IPS DF 6.9 (cell line): ENCODE data around the gene KRTAP5-2.
"Not testable (repeated sequence)": the region's sequence is repeated elsewhere in the genome, so short reads cannot be mapped to it uniquely, and the experiment has no call there.

ENCODE experiments used
- DNase-seq: peaks from one replicate; pipeline ENCODE4 v3.0.0-alpha.2; 2013; ENCODE audit warnings: low read depth, low spot score
- H3K27ac ChIP-seq: one replicate; pipeline ENCODE4 v1.5.1; 2013; ENCODE audit warnings: low read length, control low read depth
- H3K27me3 ChIP-seq: 2 replicates; pipeline ENCODE4 v1.6.1; 2013; ENCODE audit warnings: mild to moderate bottlenecking, low read length; ENCODE audit not compliant: control insufficient read depth, insufficient read depth
- H3K36me3 ChIP-seq: 2 replicates; pipeline ENCODE4 v1.6.1; 2013; ENCODE audit warnings: low read length; ENCODE audit not compliant: control insufficient read depth, insufficient read depth
- H3K4me1 ChIP-seq: 2 replicates; pipeline ENCODE4 v1.6.1; 2013; ENCODE audit warnings: low read length; ENCODE audit not compliant: control insufficient read depth, insufficient read depth
- H3K4me3 ChIP-seq: 2 replicates; pipeline ENCODE4 v1.5.1; 2013; ENCODE audit warnings: mild to moderate bottlenecking, low read length
- H3K9me3 ChIP-seq: 2 replicates; pipeline ENCODE4 v1.6.1; 2013; ENCODE audit warnings: low read length, inconsistent platforms; ENCODE audit not compliant: control insufficient read depth, insufficient read depth
- WGBS: extraction: QIAGEN DNeasy Blood & Tissue Kit; methylation state at CpG from one replicate; pipeline ENCODE4 v1.1.7; 2013; ENCODE audit warnings: mixed read lengths, missing lambda C conversion rate; ENCODE audit not compliant: insufficient read length, insufficient coverage; 5-methylcytosine and 5-hydroxymethylcytosine counted together

KRTAP5-2 gene

DNA sequence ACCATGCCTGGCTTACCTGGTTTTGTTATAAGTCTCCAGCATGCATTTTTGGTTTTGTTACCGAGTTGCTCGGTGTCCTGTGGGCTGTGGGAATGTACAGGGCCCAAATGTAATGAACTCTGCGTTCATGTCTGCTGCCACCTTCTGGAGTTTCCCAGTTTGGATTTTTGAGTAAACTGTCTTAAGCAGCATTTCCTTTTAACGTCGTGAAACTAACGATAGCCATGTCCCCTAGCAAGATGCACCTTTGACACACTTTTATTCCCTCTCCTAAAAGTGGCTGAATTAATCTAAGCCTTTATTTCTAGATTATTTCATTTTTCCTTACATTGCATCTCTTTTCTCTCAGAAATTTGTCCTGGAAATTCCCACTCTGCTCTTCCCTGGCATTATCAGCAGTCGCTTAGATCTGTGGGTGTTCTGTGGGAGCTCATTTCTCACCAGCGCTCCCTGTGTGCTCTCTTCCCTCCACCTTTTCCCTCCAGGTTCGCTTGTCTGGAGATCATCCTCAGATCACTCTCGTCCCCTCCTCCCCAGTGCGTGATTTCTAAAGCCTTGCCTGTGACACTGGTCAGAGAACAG, 2.0 kb downstream of the KRTAP5-2 start:
- H3K36me3 ChIP-seq, H3K9me3 ChIP-seq, H3K4me1 ChIP-seq, H3K4me3 ChIP-seq, DNase-seq, H3K27me3 ChIP-seq, H3K27ac ChIP-seq: not testable (repeated sequence)
- WGBS: no CpG with 5 or more reads among the region's 11 CpGs

DNA sequence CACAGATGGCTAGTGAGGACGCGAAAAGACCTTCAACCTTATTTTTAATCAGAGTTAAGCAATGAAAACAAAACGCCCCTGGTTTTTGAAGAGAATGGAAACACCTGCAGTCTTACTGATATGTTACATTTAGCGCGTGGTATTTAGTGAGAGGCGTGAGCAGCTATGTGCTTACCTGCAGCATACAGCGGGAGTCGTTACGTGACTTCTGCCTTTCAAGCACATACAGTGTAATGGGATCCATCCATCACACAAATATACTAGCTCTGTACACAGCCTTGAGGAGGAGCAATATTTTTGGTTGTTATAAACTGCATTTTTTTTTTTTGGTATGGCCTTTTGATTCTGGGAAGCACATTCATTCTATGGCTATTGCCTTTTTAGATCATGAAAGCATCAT, 5.5 kb downstream of the KRTAP5-2 start:
- WGBS: no CpG with 5 or more reads among the region's 9 CpGs
- Histone ChIP-seq H3K27ac (no peak overlapping the region), H3K27me3 (no peaks in the 10 kb centered on the region), H3K9me3 (no peaks in the 10 kb centered on the region), H3K4me3 (no peak overlapping the region), H3K36me3 (no peaks in the 10 kb centered on the region), H3K4me1 (0 out of 2 replicates have a peak, but pooled peaks cover 1% of the 10 kb centered on the region)
- no peak for DNase-seq

DNA sequence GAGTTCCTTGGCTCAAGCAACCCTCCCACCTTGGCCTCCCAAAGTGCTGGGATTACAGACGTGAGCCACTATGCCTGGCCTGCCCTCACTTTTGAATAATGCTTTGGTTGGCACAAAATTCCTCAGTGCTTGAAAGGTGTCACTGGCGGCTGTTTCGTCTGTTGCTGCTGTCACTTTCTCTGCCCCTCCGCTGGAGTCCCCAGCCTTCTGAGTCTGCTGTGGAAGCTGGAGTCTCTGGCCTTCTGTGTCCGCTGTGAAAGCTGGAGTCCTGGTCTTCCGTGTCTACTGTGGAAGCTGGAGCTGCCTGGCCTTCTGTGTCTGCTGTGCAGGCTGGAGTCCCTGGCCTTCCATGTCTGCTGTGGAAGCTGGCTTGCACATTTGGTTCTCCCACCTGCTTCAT, 8.1 kb downstream of the KRTAP5-2 start:
- Histone ChIP-seq H3K9me3 (no peaks in the 10 kb centered on the region), H3K36me3 (no peaks in the 10 kb centered on the region), H3K27ac (no peak overlapping the region), H3K27me3 (no peaks in the 10 kb centered on the region), H3K4me1 (no peaks in the 10 kb centered on the region), H3K4me3 (no peak overlapping the region)
- DNase-seq: no peak
- no CpG with 5 or more reads among the region's 6 CpGs for WGBS

GRCh38 chr11:1589191-1589963, 8.7 kb downstream of the KRTAP5-2 start:
- H3K36me3 ChIP-seq, H3K27me3 ChIP-seq: not testable (repeated sequence)

GRCh38 chr11:1586699-1587098, 11.4 kb downstream of the KRTAP5-2 start:
- no peak for DNase-seq
- no peaks in the 10 kb centered on the region for H3K9me3 ChIP-seq
- WGBS: no CpG with 5 or more reads among the region's 2 CpGs
- H3K4me3 ChIP-seq: no peak overlapping the region
- no peaks in the 10 kb centered on the region for H3K4me1 ChIP-seq
- no peaks in the 10 kb centered on the region for H3K27me3 ChIP-seq
- no peak overlapping the region for H3K27ac ChIP-seq
- no peaks in the 10 kb centered on the region for H3K36me3 ChIP-seq

More at GRCh38 chr11:1589191-1589963, 8.7 kb downstream of the KRTAP5-2 start:
- not testable (repeated sequence) for DNase-seq, H3K9me3 ChIP-seq, H3K4me1 ChIP-seq, H3K27ac ChIP-seq, H3K4me3 ChIP-seq
- no CpG with 5 or more reads among the region's 10 CpGs for WGBS

- H3K4me1 ChIP-seq, DNase-seq, H3K4me3 ChIP-seq, H3K27me3 ChIP-seq, H3K36me3 ChIP-seq, H3K27ac ChIP-seq, H3K9me3 ChIP-seq: not testable (repeated sequence)
- WGBS: no CpG with 5 or more reads among the region's 9 CpGs
Measured at GRCh38 chr11:1584661-1585370, 13.3 kb downstream of the KRTAP5-2 start, which contains the start of gene KRTAP5-1. KRTAP5-1 (minus strand) TSS chr11:1585283; CDS start chr11:1585249, 34 bp downstream.

DNA sequence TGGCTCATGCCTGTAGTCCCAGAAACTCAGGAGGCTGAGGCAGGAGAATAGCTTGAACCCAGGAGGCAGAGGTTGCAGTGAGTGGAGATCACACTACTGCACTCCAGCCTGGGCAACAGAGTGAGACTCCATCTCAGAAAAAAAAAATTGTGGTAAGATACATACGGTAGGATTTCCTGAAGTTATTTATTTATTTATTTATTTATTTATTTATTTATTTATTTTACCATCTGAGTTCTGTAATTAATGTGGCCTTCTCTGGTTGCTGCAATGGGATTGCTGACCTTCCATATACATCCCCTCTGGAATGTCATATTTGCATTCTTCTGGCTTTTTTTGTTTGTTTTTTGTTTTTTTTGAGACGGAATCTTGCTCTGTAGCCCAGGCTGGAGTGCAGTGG, 15.2 kb downstream of the KRTAP5-2 start:
- DNase-seq, H3K4me3 ChIP-seq, H3K27ac ChIP-seq, H3K27me3 ChIP-seq, H3K9me3 ChIP-seq, H3K36me3 ChIP-seq, H3K4me1 ChIP-seq: not testable (repeated sequence)
- no CpG with 5 or more reads among the region's 2 CpGs for WGBS

- Histone ChIP-seq H3K4me3 (no peak overlapping the region), H3K4me1 (no peaks in the 10 kb centered on the region), H3K27ac (no peak overlapping the region), H3K9me3 (no peaks in the 10 kb centered on the region), H3K27me3 (no peaks in the 10 kb centered on the region), H3K36me3 (no peaks in the 10 kb centered on the region)
- no peak for DNase-seq
- WGBS: no CpG with 5 or more reads among the region's 9 CpGs
Measured at GRCh38 chr11:1581976-1582375, 16.1 kb downstream of the KRTAP5-2 start.

- peaks cover 9% of the 10 kb centered on the region for H3K4me1 ChIP-seq
- H3K9me3 ChIP-seq: no peaks in the 10 kb centered on the region
- WGBS: no CpG with 5 or more reads among the region's 6 CpGs
- H3K27ac ChIP-seq: no peak overlapping the region
- no peak for DNase-seq
- no peak overlapping the region for H3K4me3 ChIP-seq
- H3K36me3 ChIP-seq: no peaks in the 10 kb centered on the region
- H3K27me3 ChIP-seq: peaks cover 17% of the 10 kb centered on the region
Measured at GRCh38 chr11:1576825-1577224, 21.3 kb downstream of the KRTAP5-2 start.

GRCh38 chr11:1575756-1576155, 22.3 kb downstream of the KRTAP5-2 start:
- not testable (repeated sequence) for H3K36me3 ChIP-seq, H3K4me3 ChIP-seq, H3K27ac ChIP-seq, DNase-seq, H3K9me3 ChIP-seq
- Histone ChIP-seq H3K4me1 (peaks cover 11% of the 10 kb centered on the region), H3K27me3 (peaks cover 17% of the 10 kb centered on the region)
- no CpG with 5 or more reads among the region's 16 CpGs for WGBS
